Myocyte (in vitro differentiated cells): ENCODE results near the gene ACSL4. TPM values are rescaled to one million over a fixed set of nuclear protein-coding genes. Genes with fewer than 3 reads are reported as not detected.

Source experiments
- DNase-seq: peaks from one replicate; pipeline ENCODE4 v3.0.0-alpha.2; 2012; ENCODE audit warnings: low read depth
- total RNA-seq: library from RNA; depleted of rRNA; stranded (reverse); fragments of >200 nt; gene quantifications from 2 replicates; pipeline ENCODE4 v1.2.3, GENCODE V29; 2014

Gene ACSL4
- total RNA-seq, 1 donor from 2014 or later: 151 TPM

DNA sequence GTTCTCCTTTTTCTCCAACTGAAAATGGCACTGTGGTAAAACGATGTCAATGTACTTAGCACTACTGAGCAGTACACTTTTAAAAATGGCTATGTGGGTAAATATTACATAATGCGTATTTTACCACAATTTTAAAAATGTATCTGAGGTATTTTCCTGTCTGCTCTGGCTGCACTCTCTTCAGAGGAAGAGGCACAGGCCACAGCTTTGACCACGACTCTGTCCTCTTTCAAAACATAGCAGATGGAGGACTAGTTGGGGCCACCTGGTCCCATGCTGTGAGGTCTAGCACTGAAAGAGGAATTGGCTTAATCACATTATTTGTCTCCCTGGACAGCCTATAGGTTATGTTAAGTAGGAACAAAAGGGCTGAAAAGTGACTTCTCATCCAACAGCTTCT lies 113.3 kb downstream of the ACSL4 start:
- DNase-seq: peak; percentile 25

DNA sequence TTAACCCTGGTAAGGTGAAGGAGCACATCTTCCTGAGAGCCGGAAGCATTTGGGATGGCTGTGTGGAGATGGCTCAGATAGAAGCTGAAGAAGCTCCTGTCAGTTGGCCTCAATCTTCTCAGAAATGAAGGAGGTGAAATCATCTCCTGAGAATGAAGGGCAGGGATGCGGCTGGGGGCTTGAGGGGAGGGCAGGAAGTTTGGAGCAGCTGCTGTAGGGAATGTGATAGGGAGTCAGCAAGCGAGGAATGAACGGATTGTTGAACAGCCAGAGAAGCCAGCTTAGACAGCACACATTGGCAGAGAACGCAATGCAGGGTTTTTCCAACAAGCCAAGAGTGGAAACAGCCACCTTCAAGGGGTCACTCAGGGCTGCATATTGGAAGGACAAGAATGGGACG lies 118.1 kb downstream of the ACSL4 start:
- peak; percentile 78 for DNase-seq

DNA sequence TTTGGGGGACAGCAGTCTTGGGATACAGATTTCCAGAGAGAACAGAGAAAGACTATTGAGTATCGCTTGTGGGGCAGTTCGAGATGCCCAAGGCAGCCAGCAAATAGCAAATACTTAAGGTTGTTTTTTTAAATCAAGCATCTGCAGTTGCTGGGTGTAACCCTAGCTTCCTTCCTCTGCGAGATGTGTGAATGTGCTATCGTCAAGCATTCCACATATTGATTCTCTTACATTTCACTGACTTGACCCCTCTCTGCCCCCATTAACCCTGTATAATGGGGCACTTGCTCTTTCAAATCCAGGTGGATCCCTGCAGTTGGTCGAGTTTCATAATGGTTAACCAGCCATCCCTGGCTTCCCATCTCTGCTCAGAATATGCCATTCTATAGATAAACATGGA lies 131.6 kb downstream of the ACSL4 start:
- no peak for DNase-seq

DNA sequence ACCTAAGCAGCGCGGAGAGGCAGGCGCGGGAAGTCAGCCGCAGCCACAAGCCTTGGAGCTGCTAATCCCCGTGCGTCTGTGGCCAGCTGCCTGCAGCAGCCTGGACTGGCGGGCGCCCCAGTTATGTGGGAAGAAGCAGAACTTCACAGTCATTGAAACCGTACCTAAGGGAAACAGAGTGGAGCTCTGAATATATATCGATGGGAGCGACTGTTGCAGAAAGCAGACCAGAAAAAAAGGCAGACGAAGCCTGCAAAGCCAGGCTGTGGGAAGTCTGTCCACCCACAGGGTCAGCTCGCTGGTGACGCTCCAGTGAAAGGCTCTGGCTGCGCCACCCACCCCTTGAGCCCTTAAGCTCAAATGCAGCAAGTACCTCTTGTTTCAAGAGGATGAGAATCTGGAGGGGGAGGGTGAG lies 132.8 kb downstream of the ACSL4 start:
- peak; percentile 65 for DNase-seq

DNA sequence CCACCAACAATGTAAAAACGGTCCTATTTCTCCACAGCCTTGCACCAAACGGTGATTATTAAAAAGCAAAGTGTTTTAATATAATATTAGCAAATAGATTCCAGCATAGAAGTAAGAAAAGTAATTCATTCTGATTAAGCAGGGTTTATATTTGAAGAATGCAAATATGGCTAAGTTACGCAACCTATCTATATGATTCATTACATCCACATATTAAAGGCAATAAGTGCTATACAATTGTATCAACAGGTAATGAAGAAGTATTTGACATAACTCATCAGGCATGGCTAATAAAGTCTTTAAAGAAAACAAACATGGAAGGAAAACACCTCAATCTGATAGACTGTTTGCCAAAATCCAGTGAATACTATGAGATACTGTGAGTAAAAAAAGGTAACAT lies 137.0 kb downstream of the ACSL4 start:
- DNase-seq: no peak

Other genes with a start within 250 kb of the ACSL4 start
- 7.4 TPM in 2 replicates for gene NXT2, start 196.4 kb downstream of the ACSL4 start, total RNA-seq
- 4.6 and 9.5 TPM in 2 replicates for gene KCNE5, start 108.1 kb downstream of the ACSL4 start, total RNA-seq